ENCODE measurements around the gene PATJ. TPM values are rescaled to one million over a fixed set of nuclear protein-coding genes. Genes with fewer than 3 reads are reported as not detected.

Gene PATJ
- total RNA-seq, 4 donors from 2014 or later = 54.9 to 187 (median 62.1) TPM

DNA sequence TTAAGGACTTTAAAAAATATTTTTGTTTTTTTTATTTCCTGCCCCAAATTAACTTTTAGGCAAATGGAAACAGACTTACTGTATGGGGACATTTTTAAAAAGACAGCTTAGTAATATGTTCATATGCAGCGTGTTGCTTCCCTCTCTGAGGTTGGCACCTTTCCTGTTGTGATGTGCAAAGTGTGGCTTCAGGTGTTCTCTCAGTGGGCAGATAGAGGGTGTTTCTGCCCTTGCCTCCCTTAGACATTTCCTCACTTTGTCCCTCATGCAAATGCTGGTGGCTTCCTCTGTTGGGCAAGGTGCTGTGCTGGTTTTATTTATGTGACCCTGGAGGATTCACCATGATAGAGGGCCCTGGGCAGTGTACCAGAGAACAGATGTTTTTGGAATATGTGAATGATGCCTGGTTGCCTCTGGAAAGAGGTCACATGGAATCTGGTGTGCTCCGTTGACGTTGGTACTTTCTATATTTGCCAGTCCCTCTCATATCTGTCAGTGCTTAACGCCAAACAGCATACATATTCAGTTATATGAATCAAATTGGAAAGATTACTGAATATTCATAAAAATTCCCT, 123.5 kb downstream of the PATJ start:
- H3K27me3 ChIP-seq = no peaks in the 10 kb centered on the region
- no peaks in the 10 kb centered on the region for H3K4me1 ChIP-seq
- TF ChIP-seq POLR2A (IDR thresholded peaks at IDR 0.05) = no peak
- TF ChIP-seq EP300 (IDR thresholded peaks at IDR 0.05) = no peak
- TF ChIP-seq, protein P1, sequence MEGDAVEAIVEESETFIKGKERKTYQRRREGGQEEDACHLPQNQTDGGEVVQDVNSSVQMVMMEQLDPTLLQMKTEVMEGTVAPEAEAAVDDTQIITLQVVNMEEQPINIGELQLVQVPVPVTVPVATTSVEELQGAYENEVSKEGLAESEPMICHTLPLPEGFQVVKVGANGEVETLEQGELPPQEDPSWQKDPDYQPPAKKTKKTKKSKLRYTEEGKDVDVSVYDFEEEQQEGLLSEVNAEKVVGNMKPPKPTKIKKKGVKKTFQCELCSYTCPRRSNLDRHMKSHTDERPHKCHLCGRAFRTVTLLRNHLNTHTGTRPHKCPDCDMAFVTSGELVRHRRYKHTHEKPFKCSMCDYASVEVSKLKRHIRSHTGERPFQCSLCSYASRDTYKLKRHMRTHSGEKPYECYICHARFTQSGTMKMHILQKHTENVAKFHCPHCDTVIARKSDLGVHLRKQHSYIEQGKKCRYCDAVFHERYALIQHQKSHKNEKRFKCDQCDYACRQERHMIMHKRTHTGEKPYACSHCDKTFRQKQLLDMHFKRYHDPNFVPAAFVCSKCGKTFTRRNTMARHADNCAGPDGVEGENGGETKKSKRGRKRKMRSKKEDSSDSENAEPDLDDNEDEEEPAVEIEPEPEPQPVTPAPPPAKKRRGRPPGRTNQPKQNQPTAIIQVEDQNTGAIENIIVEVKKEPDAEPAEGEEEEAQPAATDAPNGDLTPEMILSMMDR (IDR thresholded peaks at IDR 0.05) = no peak
- no peak for TF ChIP-seq POLR2AphosphoS5 (IDR thresholded peaks at IDR 0.05)
- peaks cover 29% of the 10 kb centered on the region for H3K36me3 ChIP-seq
- no peaks in the 10 kb centered on the region for H3K9me3 ChIP-seq
- H3K4me3 ChIP-seq = no peak overlapping the region
- H3K27ac ChIP-seq = no peak overlapping the region
- 84% methylated on average over 4 of the region's 4 CpGs for WGBS
- DNase-seq (ENCODE audit: low spot score in 2 of 2) = no peak

DNA sequence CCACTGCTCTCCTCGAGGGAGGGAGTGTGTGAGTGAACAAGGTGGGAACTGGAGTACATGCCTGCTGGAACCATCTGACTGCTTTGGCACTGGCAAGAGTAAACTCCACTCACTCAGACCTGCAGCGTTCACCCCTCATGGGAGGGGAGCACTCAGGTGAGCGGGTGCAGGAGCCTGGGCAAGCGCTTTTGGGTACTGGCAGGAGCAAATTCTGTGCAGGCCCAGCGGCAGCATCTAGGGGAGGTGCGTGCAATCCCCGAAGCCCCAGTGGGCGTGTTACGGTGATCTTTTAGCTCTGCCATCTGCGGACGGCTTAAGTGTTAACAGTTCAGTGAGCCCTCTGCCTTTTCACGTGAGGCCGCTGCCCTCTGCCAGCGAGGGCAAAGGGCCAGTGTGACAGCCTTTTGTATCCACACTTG, 127.4 kb downstream of the PATJ start:
- peaks cover 18% of the 10 kb centered on the region for H3K36me3 ChIP-seq
- H3K4me3 ChIP-seq = no peak overlapping the region
- H3K4me1 ChIP-seq = no peaks in the 10 kb centered on the region
- H3K27ac ChIP-seq = no peak overlapping the region
- WGBS = 95% methylated on average over 14 of the region's 14 CpGs
- DNase-seq (ENCODE audit: low spot score in 2 of 2) = no peak
- H3K9me3 ChIP-seq = no peaks in the 10 kb centered on the region
- TF ChIP-seq EP300 (IDR thresholded peaks at IDR 0.05) (no peak), POLR2AphosphoS5 (IDR thresholded peaks at IDR 0.05) (no peak), POLR2A (IDR thresholded peaks at IDR 0.05) (no peak)
- TF ChIP-seq, protein P1 (IDR thresholded peaks at IDR 0.05) = no peak
- no peaks in the 10 kb centered on the region for H3K27me3 ChIP-seq

DNA sequence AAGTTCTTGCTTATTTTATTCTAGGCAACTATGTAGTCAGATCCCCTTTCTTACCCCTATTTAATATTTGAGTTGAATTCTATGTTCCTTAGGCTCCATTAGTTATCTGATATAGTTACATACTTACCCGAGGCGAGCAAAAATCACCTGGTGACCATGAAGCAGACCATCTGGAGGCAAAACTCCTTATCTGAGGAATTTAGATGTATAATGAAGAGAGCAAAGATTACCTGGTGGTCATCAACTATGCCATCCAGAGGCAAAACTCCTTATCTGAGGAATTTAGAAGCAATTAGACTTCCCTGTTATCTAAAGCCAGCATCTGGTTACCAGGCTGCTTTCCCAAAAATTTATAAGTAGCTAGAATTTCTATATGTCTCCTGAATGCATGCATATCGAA, 129.9 kb downstream of the PATJ start:
- no peaks in the 10 kb centered on the region for H3K27me3 ChIP-seq

DNA sequence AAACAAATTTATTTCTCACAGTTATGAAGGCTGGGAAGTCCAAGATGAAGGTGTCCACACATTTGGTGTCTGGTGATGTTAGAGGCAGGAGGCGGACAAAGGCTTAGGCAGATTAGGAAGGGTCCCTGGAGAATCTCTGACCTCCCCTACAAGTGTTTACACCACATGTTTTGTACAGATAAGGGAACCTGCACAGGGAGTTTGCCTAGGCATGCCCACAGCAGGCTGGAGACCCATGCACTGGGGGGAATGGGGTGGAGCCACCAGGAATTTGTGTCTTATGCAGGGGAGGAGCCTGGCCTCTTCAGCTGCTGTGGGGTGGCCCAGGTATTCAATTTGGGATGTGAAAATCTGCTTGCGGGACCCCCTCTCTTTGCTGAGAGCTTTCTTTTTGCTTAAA, 131.3 kb downstream of the PATJ start:
- Histone ChIP-seq H3K36me3 (peaks cover 35% of the 10 kb centered on the region), H3K27ac (no peak overlapping the region), H3K9me3 (no peaks in the 10 kb centered on the region), H3K27me3 (no peaks in the 10 kb centered on the region), H3K4me1 (no peaks in the 10 kb centered on the region), H3K4me3 (no peak overlapping the region)
- no peak for DNase-seq (ENCODE audit: low spot score in 2 of 2)
- TF ChIP-seq POLR2AphosphoS5 (IDR thresholded peaks at IDR 0.05) = no peak
- TF ChIP-seq EP300 (IDR thresholded peaks at IDR 0.05) = no peak
- no peak for TF ChIP-seq POLR2A (IDR thresholded peaks at IDR 0.05)
- TF ChIP-seq, protein P1 (IDR thresholded peaks at IDR 0.05) = no peak
- WGBS = 100% methylated on average over 2 of the region's 2 CpGs

More for the DNA sequence above, 129.9 kb downstream of the PATJ start:
- 95% methylated on average over 3 of the region's 3 CpGs for WGBS
- TF ChIP-seq, protein P1 (IDR thresholded peaks at IDR 0.05) = no peak
- TF ChIP-seq EP300 (IDR thresholded peaks at IDR 0.05) = no peak
- Histone ChIP-seq H3K36me3 (peaks cover 30% of the 10 kb centered on the region), H3K9me3 (no peaks in the 10 kb centered on the region), H3K27ac (no peak overlapping the region), H3K4me1 (no peaks in the 10 kb centered on the region), H3K4me3 (no peak overlapping the region)
- no peak for DNase-seq (ENCODE audit: low spot score in 2 of 2)

DNA sequence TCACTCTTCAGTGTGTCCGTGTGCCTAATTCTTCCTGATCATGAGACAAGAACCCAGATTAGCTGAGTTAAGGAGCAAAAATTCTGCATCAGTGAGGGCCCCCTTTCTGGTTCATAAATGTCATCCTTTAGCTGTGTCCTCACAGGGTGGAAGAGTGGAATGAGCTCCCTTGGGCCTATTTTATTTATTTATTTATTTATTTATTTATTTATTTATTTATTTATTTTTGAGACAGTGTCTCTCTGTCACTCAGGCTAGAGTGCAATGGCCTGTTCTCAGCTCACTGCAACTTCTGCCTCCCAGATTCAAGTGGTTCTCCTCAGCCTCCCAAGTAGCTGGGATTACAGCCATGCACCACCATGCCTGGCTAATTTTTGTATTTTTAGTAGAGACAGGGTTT, 131.7 kb downstream of the PATJ start:
- H3K36me3 ChIP-seq = peaks cover 38% of the 10 kb centered on the region
- H3K27ac ChIP-seq = no peak overlapping the region
- no peaks in the 10 kb centered on the region for H3K27me3 ChIP-seq
- no peaks in the 10 kb centered on the region for H3K4me1 ChIP-seq
- no peak for DNase-seq (ENCODE audit: low spot score in 2 of 2)
- no peaks in the 10 kb centered on the region for H3K9me3 ChIP-seq
- TF ChIP-seq POLR2AphosphoS5 (IDR thresholded peaks at IDR 0.05) = no peak
- TF ChIP-seq, protein P1 (IDR thresholded peaks at IDR 0.05) = no peak
- TF ChIP-seq POLR2A (IDR thresholded peaks at IDR 0.05) = no peak
- no peak for TF ChIP-seq EP300 (IDR thresholded peaks at IDR 0.05)
- 100% methylated on average over 1 of the region's 1 CpG for WGBS
- H3K4me3 ChIP-seq = no peak overlapping the region
